GM19467 (cell line): ENCODE measurements around the gene KIAA1755.

Source experiments
- ATAC-seq: cut with Tn5 transposase; IDR thresholded peaks from one replicate; pipeline ENCODE4 v1.9.1; 2021; ENCODE audit warnings: mild to moderate bottlenecking, moderate library complexity; ENCODE audit not compliant: unreplicated experiment

Gene KIAA1755

GRCh38 chr20:38221119-38221589 is 39.4 kb downstream of the KIAA1755 start:
- ATAC-seq = no peak

GRCh38 chr20:38220587-38221118 is 39.9 kb downstream of the KIAA1755 start:
- no peak for ATAC-seq

GRCh38 chr20:38219006-38219950 is 41.3 kb downstream of the KIAA1755 start:
- ATAC-seq = no peak

- ATAC-seq = no peak
Measured at GRCh38 chr20:38218566-38218885, 42.0 kb downstream of the KIAA1755 start.

- ATAC-seq = no peak
Measured at GRCh38 chr20:38217791-38218565, 42.6 kb downstream of the KIAA1755 start.

GRCh38 chr20:38216746-38217595 is 43.6 kb downstream of the KIAA1755 start:
- no peak for ATAC-seq

- ATAC-seq = no peak
Measured at GRCh38 chr20:38216201-38216600, 44.3 kb downstream of the KIAA1755 start.

- no peak for ATAC-seq
Measured at GRCh38 chr20:38215194-38216182, 45.0 kb downstream of the KIAA1755 start.

GRCh38 chr20:38214256-38215193 is 46.0 kb downstream of the KIAA1755 start:
- no peak for ATAC-seq

GRCh38 chr20:38213607-38213940 is 47.0 kb downstream of the KIAA1755 start:
- ATAC-seq = no peak

GRCh38 chr20:38212806-38213606 is 47.5 kb downstream of the KIAA1755 start:
- ATAC-seq = no peak

- no peak for ATAC-seq
Measured at GRCh38 chr20:38211200-38212097, 49.1 kb downstream of the KIAA1755 start.

GRCh38 chr20:38210741-38211140 is 49.8 kb downstream of the KIAA1755 start:
- ATAC-seq = no peak

- ATAC-seq = no peak
Measured at GRCh38 chr20:38209736-38210405, 50.7 kb downstream of the KIAA1755 start.

- no peak for ATAC-seq
Measured at GRCh38 chr20:38209054-38209675, 51.4 kb downstream of the KIAA1755 start.

GRCh38 chr20:38208523-38208922 is 52.0 kb downstream of the KIAA1755 start:
- ATAC-seq = no peak
